SJSA1 (cell line): ENCODE results near the gene ANKRD36B. TPM values are rescaled to one million over a fixed set of nuclear protein-coding genes. Genes with fewer than 3 reads are reported as not detected.
"Not testable (repeated sequence)": the region's sequence is repeated elsewhere in the genome, so short reads cannot be mapped to it uniquely, and the experiment has no call there.

Experiments
- DNase-seq, 2 experiments: peaks; one replicate each; pipeline ENCODE4 v3.0.0-alpha.2; 2015 to 2020; ENCODE audit warnings: low spot score in 2 of 2, low read depth in 1 of 2
- H3K27ac ChIP-seq: fragments of 250-450 bp; sonication (Bioruptor Pico); 2 replicates; pipeline ENCODE4 v1.5.1; 2020; ENCODE audit warnings: mild to moderate bottlenecking, moderate library complexity
- H3K27me3 ChIP-seq: fragments of 250-450 bp; sonication (Bioruptor Pico); replicated peaks from 2 replicates; pipeline ENCODE4 v1.5.1; 2020; ENCODE audit warnings: mild to moderate bottlenecking, moderate library complexity
- H3K36me3 ChIP-seq: fragments of 250-450 bp; sonication (Bioruptor Pico); 2 replicates; pipeline ENCODE4 v1.5.1; 2020; ENCODE audit warnings: mild to moderate bottlenecking
- H3K4me1 ChIP-seq: fragments of 250-450 bp; sonication (Bioruptor Pico); replicated peaks from 2 replicates; pipeline ENCODE4 v1.6.1; 2021; ENCODE audit warnings: mild to moderate bottlenecking
- H3K4me3 ChIP-seq: fragments of 250-450 bp; sonication (Bioruptor Pico); 2 replicates; pipeline ENCODE4 v1.5.1; 2020; ENCODE audit warnings: mild to moderate bottlenecking
- H3K9me3 ChIP-seq: fragments of 250-450 bp; sonication (Bioruptor Pico); replicated peaks from 2 replicates; pipeline ENCODE4 v1.5.1; 2020; ENCODE audit warnings: mild to moderate bottlenecking
- total RNA-seq: library from RNA; depleted of rRNA; stranded (reverse); fragments of >200 nt; shearing (Covaris generic); gene quantifications from 2 replicates; pipeline ENCODE4 v1.2.3, GENCODE V29; 2014

The ANKRD36B gene
- total RNA-seq, 1 experiment from 2014 or later, result 8.5 TPM

DNA sequence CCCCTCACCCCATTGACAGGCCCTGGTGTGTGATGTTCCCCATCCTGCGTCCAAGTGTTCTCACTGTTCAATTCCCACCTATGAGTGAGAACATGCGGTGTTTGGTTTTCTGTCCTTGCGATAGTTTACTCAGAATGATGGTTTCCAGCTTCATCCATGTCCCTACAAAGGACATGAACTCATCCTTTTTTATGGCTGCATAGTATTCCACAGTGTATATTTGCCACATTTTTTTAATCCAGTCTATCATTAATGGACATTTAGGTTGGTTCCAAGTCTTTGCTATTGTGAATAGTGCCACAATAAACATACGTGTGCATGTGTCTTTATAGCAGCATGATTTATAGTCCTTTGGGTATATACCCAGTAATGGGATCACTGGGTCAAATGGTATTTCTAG, 6.5 kb upstream of the ANKRD36B start:
- H3K36me3 ChIP-seq, H3K4me3 ChIP-seq, H3K27me3 ChIP-seq, DNase-seq, H3K27ac ChIP-seq, H3K9me3 ChIP-seq, H3K4me1 ChIP-seq: not testable (repeated sequence)

DNA sequence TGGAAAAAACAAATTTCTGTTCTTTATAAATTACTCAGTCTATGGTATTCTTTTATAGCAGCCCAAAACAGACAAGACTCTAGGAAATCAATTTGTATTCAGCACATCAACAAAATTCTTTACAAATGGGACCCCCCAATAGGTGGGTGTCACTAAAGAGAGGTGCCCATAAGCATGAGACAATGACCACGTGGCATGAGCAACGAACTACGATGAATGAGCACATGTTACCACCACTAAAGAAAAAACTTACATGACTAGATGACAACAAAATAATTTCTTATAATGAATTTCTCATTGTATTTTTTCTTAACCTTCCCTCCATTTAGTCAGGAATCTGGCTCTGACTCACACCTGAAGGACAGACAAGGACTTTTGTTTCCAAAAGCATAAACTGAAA, 3.8 kb upstream of the ANKRD36B start:
- not testable (repeated sequence) for H3K27ac ChIP-seq, DNase-seq, H3K4me1 ChIP-seq, H3K4me3 ChIP-seq, H3K27me3 ChIP-seq, H3K9me3 ChIP-seq, H3K36me3 ChIP-seq

DNA sequence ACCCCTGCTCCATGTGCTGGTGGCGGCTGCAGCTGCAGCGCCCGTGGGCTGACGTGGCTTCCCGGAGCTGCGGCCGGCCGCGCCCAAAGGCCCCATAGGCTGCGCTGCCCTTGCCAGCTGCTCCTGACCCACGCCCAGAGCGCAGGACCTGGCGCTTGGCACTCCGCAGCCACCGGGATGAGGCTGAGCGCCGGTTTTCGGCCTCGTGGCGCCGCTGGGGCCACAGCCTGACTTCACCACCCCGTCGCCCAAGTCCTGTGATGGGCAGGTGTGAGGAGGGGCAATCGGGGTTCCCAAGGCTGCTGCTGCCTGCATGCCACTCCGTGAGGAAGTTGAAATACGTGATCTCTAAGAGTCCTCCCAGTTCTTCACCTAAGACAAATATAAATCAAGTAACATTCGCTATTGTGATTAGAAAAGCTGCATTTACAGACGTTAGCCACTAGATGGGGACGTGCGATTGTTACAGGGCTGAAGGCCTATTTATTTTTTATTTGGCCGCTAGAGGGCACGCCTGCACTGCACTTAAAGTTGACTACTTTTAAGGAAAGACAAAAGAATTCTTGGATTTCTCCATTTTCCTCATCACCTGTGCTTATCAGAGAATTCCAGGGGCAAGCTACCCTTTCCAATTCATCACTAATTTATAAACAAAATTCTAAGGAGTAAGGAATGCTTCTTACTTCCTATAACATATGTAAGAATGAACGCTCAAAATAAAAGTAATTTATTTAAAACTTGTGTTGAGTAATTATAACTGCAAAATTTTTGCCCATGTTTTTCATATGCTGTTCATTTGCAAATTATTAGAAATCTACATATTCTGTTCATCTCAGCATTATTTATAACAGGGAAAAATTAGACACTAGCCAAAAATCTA, 1.1 kb upstream of the ANKRD36B start:
- not testable (repeated sequence) for H3K27me3 ChIP-seq, H3K4me1 ChIP-seq, H3K36me3 ChIP-seq, H3K9me3 ChIP-seq
- DNase-seq, result peak; percentile 81 to 84
- H3K4me3 ChIP-seq, result peak overlapping the region; percentile 43
- H3K27ac ChIP-seq, result peak overlapping the region; percentile 54; the same call in 1 of the 2 replicates

DNA sequence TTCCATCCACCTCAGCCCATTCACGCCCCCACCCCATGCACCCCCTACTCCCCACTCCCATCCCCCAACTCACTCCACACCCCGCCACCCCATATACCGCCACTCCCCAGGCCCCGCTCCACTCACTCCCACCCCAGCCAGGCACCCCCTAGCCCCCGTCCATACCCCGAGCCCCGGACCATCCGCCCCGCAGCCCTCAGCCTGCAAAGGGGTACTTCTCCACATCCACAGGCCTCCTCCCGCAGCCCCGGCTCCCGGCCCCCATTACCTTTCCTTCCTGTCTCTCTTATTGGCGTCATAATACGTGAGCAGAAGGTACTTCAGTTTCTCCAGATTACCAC, 450 bp downstream of the ANKRD36B start:
- not testable (repeated sequence) for DNase-seq, H3K27me3 ChIP-seq, H3K4me1 ChIP-seq, H3K9me3 ChIP-seq, H3K27ac ChIP-seq, H3K36me3 ChIP-seq
- peak overlapping the region; percentile 41 for H3K4me3 ChIP-seq

DNA sequence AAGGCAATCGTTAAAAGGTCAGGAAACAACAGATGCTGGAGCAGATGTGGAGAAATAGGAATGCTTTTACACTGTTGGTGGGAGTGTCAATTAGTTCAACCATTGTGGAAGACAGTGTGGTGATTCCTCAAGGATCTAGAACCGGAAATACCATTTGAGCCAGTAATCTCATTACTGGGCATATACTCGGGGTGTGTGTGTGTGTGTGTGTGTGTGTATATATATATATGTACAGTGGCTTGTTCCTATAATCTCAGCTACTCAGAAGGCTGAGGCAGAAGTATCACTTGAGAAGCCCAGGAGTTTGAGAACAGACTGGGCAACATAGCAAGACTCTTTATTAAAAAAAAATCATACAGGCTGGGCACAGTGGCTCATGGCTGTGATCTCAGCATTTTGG, 24.0 kb downstream of the ANKRD36B start:
- not testable (repeated sequence) for H3K36me3 ChIP-seq, H3K27me3 ChIP-seq, H3K4me1 ChIP-seq, H3K27ac ChIP-seq, H3K4me3 ChIP-seq, H3K9me3 ChIP-seq, DNase-seq

DNA sequence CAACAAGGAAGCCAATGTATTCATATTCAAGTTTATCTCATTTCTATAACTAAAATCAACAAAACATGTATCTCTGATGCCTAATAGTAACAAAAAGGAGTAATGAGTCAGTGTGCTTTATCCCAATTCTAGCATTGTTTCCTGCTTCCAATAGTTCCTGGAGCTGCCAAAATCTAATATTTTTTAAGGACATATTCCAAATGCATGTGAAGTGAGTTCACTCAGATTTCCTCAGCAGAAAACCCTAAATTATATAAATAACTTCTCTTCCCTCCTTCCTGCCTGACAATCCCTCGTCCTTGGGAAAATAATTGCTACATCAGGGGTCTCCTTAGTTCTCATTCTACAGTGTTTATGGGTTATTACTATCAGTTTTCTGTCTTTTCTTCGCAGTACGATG, 37.3 kb downstream of the ANKRD36B start:
- not testable (repeated sequence) for H3K27ac ChIP-seq, H3K9me3 ChIP-seq, H3K36me3 ChIP-seq, H3K4me1 ChIP-seq, DNase-seq, H3K27me3 ChIP-seq, H3K4me3 ChIP-seq

DNA sequence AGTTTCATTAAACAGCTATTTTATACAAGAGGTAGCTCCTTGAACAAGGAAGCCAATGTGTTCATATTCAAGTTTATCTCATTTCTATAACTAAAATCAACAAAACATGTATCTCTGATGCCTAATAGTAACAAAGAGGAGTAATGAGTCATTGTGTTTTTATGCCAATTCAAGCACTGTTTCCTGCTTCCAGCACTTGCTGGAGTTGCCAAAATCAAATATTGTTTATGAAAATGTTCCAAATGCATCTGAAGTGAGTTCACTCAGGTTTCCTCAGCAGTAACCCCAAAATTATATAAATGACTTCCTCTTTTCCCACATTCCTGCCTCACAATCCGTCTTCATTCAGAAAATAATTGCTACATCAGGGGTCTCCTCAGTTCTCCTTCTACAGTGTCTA, 39.2 kb downstream of the ANKRD36B start:
- not testable (repeated sequence) for H3K27ac ChIP-seq, DNase-seq, H3K4me3 ChIP-seq, H3K36me3 ChIP-seq, H3K27me3 ChIP-seq, H3K9me3 ChIP-seq, H3K4me1 ChIP-seq

DNA sequence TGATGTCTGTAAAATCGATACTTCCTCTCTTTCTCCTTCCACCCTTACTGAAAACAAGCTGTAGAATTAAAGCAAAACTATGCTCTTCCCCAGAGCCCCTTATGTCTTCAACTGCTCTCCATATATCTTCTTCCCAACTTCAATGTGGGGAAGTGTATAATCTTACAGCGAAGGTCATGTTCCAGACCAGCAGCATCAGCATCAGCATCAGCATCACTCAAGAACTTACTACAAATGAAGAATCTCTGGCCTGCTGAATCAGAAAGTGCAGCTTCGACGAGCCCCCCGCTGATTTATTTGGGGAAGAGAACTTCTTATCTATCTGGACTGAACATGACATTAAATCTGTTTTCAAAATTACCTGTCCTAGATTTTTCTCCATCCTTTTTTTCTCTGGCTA, 40.6 kb downstream of the ANKRD36B start:
- H3K27me3 ChIP-seq, DNase-seq, H3K9me3 ChIP-seq, H3K27ac ChIP-seq, H3K4me1 ChIP-seq, H3K36me3 ChIP-seq, H3K4me3 ChIP-seq: not testable (repeated sequence)

DNA sequence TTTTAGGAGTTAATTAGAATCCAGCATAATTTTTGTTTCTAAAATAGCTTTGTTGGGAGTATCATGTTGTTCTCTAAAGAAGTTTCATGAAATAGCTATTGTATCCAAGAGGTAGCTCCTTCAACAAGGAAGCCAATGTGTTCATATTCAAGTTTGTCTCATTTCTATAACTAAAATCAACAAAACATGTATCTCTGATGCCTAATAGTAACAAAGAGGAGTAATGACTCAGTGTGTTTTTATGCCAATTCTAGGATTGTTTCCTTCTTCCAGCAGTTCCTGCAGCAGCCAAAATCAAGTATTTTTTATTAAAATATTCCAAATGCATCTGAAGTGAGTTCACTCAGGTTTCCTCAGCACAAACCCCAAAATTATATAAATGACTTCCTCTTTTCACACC, 41.1 kb downstream of the ANKRD36B start:
- not testable (repeated sequence) for DNase-seq, H3K36me3 ChIP-seq, H3K27me3 ChIP-seq, H3K27ac ChIP-seq, H3K4me3 ChIP-seq, H3K9me3 ChIP-seq, H3K4me1 ChIP-seq

DNA sequence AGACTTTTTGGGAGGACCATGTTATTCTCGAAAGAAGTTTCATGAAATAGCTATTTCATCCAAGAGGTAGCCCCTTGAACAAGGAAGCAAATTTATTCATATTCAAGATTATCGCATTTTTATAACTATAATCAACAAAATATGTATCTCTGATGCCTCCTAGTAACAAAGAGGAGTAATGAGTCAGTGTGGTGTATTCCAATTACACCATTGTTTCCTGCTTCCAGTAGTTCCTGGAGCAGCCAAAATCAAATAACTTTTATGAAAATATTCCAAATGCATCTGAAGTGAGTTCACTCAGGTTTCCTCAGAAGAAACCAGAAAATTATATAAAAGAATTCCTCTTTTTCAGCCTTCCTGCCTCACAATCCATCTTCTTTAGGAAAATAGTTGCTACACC, 43.0 kb downstream of the ANKRD36B start:
- H3K27me3 ChIP-seq, result no peaks in the 10 kb centered on the region
- no peaks in the 10 kb centered on the region for H3K4me1 ChIP-seq
- no peak for DNase-seq
- no peak overlapping the region for H3K27ac ChIP-seq
- H3K9me3 ChIP-seq, result no peaks in the 10 kb centered on the region
- H3K36me3 ChIP-seq, result peaks cover 6% of the 10 kb centered on the region
- no peak overlapping the region for H3K4me3 ChIP-seq

DNA sequence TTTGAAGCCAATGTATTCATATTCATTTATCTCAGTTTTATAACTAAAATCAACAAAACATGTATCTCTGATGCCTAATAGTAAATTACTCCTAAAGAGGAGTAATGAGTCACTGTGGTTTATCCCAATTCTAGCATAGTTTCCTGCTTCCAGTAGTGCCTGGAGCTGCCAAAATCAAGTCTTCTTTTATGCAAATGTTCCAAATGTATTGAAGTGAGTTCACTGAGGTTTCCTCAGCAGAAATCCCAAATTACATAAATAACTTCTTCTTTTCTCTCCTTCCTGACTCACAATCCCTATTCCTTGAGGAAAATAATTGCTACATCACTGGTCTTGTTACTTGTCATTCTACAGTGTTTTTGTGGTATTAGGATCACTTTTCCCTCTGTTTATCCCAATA, 44.8 kb downstream of the ANKRD36B start:
- H3K4me3 ChIP-seq, H3K36me3 ChIP-seq, DNase-seq, H3K4me1 ChIP-seq, H3K9me3 ChIP-seq, H3K27me3 ChIP-seq, H3K27ac ChIP-seq: not testable (repeated sequence)

DNA sequence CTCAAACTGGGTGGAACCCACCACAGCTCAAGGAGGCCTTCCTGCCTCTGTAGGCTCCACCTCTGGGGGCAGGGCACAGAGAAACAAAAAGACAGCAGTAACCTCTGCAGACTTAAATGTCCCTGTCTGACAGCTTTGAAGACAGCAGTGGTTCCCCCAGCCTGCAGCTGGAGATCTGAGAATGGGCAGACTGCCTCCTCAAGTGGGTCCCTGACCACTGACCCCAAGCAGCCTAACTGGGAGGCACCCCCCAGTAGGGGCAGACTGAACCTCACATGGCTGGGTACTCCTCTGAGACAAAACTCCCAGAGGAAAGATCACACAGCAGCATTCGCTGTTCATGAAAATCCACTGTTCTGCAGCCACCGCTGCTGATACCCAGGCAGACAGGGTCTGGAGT, 63.8 kb downstream of the ANKRD36B start:
- not testable (repeated sequence) for H3K36me3 ChIP-seq, H3K4me1 ChIP-seq, DNase-seq, H3K27me3 ChIP-seq, H3K9me3 ChIP-seq, H3K4me3 ChIP-seq, H3K27ac ChIP-seq

DNA sequence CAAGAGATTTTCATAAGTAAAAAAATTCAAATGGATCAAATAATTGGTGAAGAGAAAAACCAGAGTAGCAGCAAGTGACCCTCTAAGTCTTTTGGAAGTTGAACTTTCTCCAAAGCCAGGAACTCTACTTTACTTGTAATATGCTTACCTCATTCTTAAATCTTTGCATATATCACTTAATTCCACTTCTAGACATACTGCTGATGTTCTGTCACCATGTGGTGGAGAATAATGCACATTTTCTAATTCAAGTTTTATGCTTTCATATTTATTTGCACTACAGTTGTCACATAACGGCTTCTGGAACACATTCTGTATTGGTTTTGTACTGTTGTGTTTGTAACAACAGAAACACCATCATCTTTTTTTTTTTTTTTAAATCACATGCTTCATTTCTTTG, 65.9 kb downstream of the ANKRD36B start:
- H3K27me3 ChIP-seq, H3K4me1 ChIP-seq, H3K36me3 ChIP-seq, DNase-seq, H3K9me3 ChIP-seq, H3K27ac ChIP-seq, H3K4me3 ChIP-seq: not testable (repeated sequence)

DNA sequence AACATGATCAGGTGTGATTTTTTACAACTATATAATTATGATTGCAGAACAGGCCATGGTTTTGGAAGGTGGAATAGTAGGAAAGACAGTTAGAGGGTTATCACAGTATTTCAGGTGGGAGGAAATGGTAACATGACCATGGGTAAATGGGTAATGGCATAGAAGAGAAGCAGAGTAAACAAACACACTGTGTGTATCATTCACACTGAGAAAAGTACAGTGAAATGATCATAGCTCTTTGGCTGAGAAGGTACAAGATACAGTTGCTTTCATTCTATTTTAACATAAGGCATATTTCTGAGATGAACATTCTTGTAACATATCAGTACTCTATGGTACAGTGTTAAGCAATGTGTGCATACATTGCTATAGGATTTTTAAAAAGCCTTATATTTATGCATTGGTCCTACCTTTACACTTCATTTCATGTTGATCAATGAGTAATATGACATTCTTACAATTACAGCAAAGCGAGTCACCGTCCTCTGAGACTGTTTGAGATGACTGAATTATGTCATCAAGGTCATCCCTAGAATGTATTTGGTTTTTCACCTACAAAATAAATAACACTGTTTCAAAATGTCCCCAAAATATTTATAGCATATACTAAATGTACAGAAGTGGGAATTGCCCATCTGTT, 66.6 kb downstream of the ANKRD36B start:
- H3K4me3 ChIP-seq, H3K27me3 ChIP-seq, DNase-seq: not testable (repeated sequence)

DNA sequence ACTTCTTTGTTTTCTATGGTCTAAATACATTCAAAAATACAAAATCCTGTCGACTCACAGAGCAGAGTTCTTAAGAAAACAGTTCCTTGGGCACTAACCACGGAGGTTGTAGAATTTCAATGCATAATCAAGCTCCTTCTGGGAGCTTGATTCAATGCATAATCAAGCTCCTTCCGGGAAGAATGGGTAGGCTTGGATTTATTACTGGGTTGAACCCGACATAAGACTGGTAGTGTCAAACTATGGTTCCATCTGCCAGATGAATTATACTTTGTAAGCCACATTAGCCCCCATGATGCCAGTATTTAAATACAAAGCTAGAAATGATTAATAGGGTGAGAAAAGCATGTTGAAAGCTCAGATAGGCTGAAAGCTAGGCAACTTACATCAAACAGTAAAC, 94.0 kb downstream of the ANKRD36B start:
- not testable (repeated sequence) for H3K27me3 ChIP-seq, DNase-seq, H3K36me3 ChIP-seq, H3K4me3 ChIP-seq, H3K9me3 ChIP-seq, H3K27ac ChIP-seq, H3K4me1 ChIP-seq

More for the DNA sequence above, 66.6 kb downstream of the ANKRD36B start:
- not testable (repeated sequence) for H3K4me1 ChIP-seq, H3K9me3 ChIP-seq, H3K27ac ChIP-seq, H3K36me3 ChIP-seq
